Measurements from ENCODE around the gene ZEB1. TPM values are rescaled to one million over a fixed set of nuclear protein-coding genes. Genes with fewer than 3 reads are reported as not detected.
A peak's percentile ranks its signal among the peaks of the same experiment; 100 is the strongest.

Gene ZEB1
- total RNA-seq, 1 donor from 2014 or later: 46.4 TPM

DNA sequence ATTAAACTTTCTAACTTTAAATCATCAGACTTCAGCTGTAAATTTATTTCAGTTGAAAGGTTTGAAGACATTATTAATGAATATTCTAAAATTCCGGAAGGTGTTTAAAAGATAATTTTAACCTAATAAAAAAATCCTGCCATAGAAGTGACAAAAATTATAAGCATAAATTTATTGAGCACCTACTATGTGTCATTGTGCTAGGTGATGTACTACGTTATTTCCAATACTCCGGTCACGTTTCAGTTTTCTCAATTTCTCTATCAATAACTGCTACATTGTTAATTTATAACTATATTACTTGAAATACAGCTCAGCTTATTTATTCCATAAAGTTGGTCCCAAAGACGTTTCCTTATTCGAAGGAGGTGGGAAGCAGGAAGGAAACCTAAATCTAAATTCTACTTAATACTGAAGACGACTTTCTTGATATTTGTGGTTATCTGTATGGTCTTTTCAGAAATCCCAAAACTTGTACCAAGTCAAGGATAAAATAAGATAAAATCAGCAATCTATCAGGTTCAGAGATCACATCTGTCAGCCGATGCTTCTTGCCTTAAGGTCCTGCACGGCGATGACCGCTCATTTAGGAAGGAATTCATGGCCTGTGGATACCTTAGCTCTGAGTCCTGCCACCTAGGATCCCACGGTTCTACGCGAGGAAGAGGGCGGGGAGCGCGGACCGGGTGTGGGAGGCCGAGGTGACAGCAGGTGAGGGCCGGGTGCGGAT, 1.2 kb upstream of the ZEB1 start:
- Histone ChIP-seq H3K9me3 (no peaks in the 10 kb centered on the region), H3K27me3 (ENCODE audit: low read depth) (peaks cover 4% of the 10 kb centered on the region), H3K36me3 (no peaks in the 10 kb centered on the region), H3K27ac (peak overlapping the region; percentile 88), H3K4me1 (peaks cover 16% of the 10 kb centered on the region), H3K4me3 (peak overlapping the region; percentile 82)
- ATAC-seq: no peak
- TF ChIP-seq, protein P1, sequence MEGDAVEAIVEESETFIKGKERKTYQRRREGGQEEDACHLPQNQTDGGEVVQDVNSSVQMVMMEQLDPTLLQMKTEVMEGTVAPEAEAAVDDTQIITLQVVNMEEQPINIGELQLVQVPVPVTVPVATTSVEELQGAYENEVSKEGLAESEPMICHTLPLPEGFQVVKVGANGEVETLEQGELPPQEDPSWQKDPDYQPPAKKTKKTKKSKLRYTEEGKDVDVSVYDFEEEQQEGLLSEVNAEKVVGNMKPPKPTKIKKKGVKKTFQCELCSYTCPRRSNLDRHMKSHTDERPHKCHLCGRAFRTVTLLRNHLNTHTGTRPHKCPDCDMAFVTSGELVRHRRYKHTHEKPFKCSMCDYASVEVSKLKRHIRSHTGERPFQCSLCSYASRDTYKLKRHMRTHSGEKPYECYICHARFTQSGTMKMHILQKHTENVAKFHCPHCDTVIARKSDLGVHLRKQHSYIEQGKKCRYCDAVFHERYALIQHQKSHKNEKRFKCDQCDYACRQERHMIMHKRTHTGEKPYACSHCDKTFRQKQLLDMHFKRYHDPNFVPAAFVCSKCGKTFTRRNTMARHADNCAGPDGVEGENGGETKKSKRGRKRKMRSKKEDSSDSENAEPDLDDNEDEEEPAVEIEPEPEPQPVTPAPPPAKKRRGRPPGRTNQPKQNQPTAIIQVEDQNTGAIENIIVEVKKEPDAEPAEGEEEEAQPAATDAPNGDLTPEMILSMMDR (IDR thresholded peaks at IDR 0.05): no peak
- intact Hi-C loops (cut with DNase I): no loop called here
- DNase-seq: peak; percentile 70

DNA sequence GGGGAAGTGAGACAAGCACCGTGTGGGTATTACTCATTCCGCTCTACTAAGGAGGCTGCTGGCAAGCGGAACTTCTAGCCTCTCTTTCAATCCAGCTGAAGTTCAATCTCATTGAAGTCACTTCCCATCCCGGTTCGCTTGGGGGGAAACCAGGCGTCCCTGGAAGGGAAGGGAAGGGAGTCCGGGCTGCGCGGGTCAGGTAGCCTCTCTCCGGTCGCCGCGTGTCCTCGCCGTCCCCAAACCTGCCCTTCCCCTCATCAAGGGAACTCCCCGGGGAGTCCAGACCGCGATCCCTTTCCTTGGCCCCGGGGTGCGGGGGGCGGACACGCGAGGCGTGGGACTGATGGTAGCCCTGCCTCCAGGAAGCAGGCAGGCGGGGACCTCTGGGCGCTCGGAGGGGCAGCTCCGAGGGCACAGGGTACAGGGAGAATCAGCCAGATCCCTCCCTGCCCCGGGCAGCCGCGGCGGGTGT, 598 bp upstream of the ZEB1 start:
- no peak for DNase-seq
- H3K4me3 ChIP-seq: peak overlapping the region; percentile 82
- peak; percentile 80 to 82 for ATAC-seq
- H3K36me3 ChIP-seq: no peaks in the 10 kb centered on the region
- intact Hi-C loops (cut with DNase I): no loop called here
- TF ChIP-seq, protein P1 (IDR thresholded peaks at IDR 0.05): no peak
- peak overlapping the region; percentile 88 for H3K27ac ChIP-seq
- H3K27me3 ChIP-seq (ENCODE audit: low read depth): peaks cover 4% of the 10 kb centered on the region
- H3K4me1 ChIP-seq: peaks cover 16% of the 10 kb centered on the region
- no peaks in the 10 kb centered on the region for H3K9me3 ChIP-seq

DNA sequence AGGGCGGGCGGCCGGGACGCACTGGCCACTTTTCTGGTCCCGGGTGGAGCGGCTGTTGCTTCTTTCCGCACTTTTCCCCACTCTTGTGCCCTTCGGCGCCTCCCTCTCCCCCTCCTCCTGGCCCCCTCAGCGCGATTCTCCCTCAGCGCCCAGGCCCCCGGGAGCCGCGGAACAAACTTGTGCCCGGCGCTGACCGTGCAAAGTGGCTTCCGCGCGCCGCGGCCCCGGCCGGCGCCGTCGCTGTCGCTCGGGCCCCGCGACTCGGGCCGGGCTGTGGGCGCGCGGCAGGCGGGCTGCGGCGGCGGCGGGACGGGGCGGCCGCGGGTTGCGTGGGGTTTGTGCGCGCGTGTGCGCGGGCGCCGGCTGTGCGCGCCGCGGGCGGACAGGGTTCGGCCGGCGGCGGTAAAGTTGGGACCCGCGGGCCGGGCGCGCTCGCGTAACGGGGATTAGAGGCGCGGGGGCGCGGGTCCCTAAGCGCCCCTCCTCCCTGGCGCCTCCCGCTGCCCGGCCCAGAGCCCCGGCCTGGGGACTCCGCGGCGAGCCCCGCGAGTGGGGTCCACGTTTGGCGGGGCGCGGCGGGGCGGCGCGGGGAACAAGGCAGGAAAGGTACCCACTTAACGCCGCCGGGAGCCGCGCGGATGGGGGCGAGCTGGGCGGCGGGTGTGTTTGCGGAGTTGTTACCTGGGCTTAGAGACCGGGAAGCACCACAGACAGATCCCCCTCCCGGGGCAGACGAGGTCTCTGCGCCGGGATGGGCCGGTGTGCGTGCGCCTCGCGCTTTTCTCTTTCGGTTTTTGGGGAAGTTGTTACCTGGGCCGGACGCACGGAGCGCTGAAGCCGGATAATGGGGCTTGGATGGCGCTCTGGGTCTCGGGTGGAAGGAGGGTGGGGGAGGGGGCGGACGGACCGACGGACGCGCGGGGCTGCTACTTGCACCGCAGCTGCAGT, 860 bp downstream of the ZEB1 start:
- ATAC-seq (peak; percentile 7 to 12), DNase-seq (peak; percentile 60)
- Histone ChIP-seq H3K27me3 (ENCODE audit: low read depth) (peaks cover 4% of the 10 kb centered on the region), H3K4me3 (peak overlapping the region; percentile 82), H3K27ac (peak overlapping the region; percentile 88), H3K9me3 (no peaks in the 10 kb centered on the region), H3K4me1 (peaks cover 16% of the 10 kb centered on the region), H3K36me3 (no peaks in the 10 kb centered on the region)
- TF ChIP-seq, protein P1 (IDR thresholded peaks at IDR 0.05): no peak
- intact Hi-C loops (cut with DNase I): no loop called here

DNA sequence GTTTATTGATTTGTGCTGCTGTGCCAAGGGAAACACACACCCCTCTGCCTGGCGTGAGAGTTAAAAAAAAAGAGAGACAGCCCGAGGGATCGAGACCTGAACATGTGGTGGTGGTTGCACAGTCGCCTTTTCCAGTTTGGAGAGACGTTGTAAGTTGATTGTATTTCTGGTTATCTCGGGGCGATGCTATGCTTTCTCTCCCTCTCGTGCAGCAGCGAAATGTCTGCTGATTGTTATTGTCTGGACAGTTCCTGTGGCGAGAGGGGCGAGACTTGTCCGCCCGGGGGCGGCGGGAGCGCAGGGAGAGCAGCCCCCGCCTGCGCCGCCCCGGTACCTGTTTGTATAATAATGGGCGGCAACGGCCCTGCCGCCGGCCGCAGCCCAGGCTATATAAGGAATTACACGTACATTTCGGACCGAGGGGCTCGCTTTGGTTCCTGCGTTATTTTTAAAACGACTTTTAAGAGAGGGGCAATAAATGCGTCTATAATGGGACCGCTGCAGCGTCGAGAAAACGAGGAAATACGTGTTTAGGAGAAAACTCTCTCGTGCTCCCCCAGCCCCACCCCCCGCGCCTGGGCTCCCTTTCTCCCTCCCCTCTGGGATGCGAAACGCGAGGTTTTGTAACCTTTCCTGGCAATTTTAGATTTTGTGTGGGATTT, 1.7 kb downstream of the ZEB1 start:
- ATAC-seq (no peak), DNase-seq (no peak)
- Histone ChIP-seq H3K36me3 (no peaks in the 10 kb centered on the region), H3K27me3 (ENCODE audit: low read depth) (peaks cover 4% of the 10 kb centered on the region), H3K4me1 (peaks cover 16% of the 10 kb centered on the region), H3K4me3 (peak overlapping the region; percentile 82), H3K27ac (peak overlapping the region; percentile 88), H3K9me3 (no peaks in the 10 kb centered on the region)
- TF ChIP-seq, protein P1 (IDR thresholded peaks at IDR 0.05): peak; percentile 12
- intact Hi-C loops (cut with DNase I): no loop called here

DNA sequence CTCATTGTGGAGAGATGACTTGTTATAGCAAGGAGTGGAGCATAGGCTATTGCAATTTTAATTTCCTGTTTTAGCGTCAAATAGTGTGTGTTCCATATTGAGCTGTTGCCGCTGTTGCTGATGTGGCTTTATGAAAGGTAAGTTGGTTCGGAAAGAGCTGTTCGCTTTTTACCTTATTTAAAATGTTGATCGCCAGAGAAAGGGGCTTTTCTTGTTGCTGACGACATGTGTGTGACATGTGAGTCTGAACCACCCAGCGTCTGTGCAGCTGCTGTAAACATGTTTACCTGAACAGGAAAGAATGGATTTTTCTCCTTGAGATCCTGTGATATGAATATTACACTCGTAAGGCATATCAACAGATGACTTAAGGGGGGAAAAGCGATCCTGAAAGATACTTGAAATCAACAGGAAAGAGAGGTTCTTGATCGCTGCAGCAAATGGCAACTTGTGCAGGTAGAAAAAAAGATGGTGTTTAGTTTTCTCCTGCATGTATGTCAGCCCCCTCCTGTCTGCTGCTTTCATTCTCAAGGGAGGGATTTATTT, 2.5 kb downstream of the ZEB1 start:
- ATAC-seq: no peak
- H3K27me3 ChIP-seq (ENCODE audit: low read depth): peaks cover 4% of the 10 kb centered on the region
- peaks cover 16% of the 10 kb centered on the region for H3K4me1 ChIP-seq
- TF ChIP-seq, protein P1 (IDR thresholded peaks at IDR 0.05): no peak
- H3K4me3 ChIP-seq: peak overlapping the region; percentile 82
- no peak for DNase-seq
- intact Hi-C loops (cut with DNase I): no loop called here
- no peaks in the 10 kb centered on the region for H3K36me3 ChIP-seq
- H3K27ac ChIP-seq: peak overlapping the region; percentile 88
- H3K9me3 ChIP-seq: no peaks in the 10 kb centered on the region

Measured in lower lobe of right lung (tissue), 2 donors.